HUES64 (cell line): ENCODE results near the gene RHOJ. TPM values are rescaled to one million over a fixed set of nuclear protein-coding genes. Genes with fewer than 3 reads are reported as not detected.
"Not testable (repeated sequence)": the region's sequence is repeated elsewhere in the genome, so short reads cannot be mapped to it uniquely, and the experiment has no call there.

Experiments
- H3K27ac ChIP-seq: 2 replicates; pipeline ENCODE4 v1.7.0; 2013; ENCODE audit warnings: low read depth, low read length, inconsistent platforms
- H3K27me3 ChIP-seq: 2 replicates; pipeline ENCODE4 v1.6.1; 2013; ENCODE audit warnings: mild to moderate bottlenecking, low read length; ENCODE audit not compliant: insufficient read depth
- H3K36me3 ChIP-seq: 2 replicates; pipeline ENCODE4 v1.6.1; 2013; ENCODE audit warnings: mild to moderate bottlenecking, low read length; ENCODE audit not compliant: insufficient read depth
- H3K4me1 ChIP-seq: 2 replicates; pipeline ENCODE4 v1.6.1; 2013; ENCODE audit warnings: mild to moderate bottlenecking, low read length, moderate library complexity; ENCODE audit not compliant: insufficient read depth
- H3K4me3 ChIP-seq: 2 replicates; pipeline ENCODE4 v1.5.1; 2013; ENCODE audit warnings: mild to moderate bottlenecking, low read length, moderate library complexity
- H3K9ac ChIP-seq: 2 replicates; pipeline ENCODE4 v1.6.1; 2013; ENCODE audit warnings: mild to moderate bottlenecking, low read depth, low read length
- H3K9me3 ChIP-seq: 2 replicates; pipeline ENCODE4 v1.6.1; 2013; ENCODE audit warnings: low read depth, low read length; ENCODE audit not compliant: insufficient read depth
- WGBS: fragments of 150-250, 120-280 bp; methylation state at CpG from one replicate; pipeline ENCODE4 v1.1.7; 2013; ENCODE audit warnings: missing lambda C conversion rate; 5-methylcytosine and 5-hydroxymethylcytosine counted together
- polyA plus RNA-seq, 2 experiments: library from polyadenylated mRNA; stranded (reverse); fragments of 50-300 nt; gene quantifications; one replicate each; pipeline ENCODE4 v1.2.3, GENCODE V29; 2013

Gene RHOJ
- polyA plus RNA-seq (2013, experiment 1 of 2) = 0.80 TPM
- 2.9 TPM for polyA plus RNA-seq (2013, experiment 2 of 2)

GRCh38 chr14:63204407-63205043, at the start of gene RHOJ:
Gene RHOJ, plus strand, starts transcription at chr14:63204443. Its CDS starts 427 bp downstream, at chr14:63204870.
- Histone ChIP-seq H3K9ac (peak within 1 kb of the TSS; percentile 33; the same call in 1 of the 2 replicates), H3K4me3 (peak within 1 kb of the TSS; percentile 9; the same call in 1 of the 2 replicates), H3K36me3 (no peaks in the 10 kb centered on the region), H3K27me3 (no peaks in the 10 kb centered on the region), H3K9me3 (no peaks in the 10 kb centered on the region), H3K4me1 (peaks cover 23% of the 10 kb centered on the region; the same call in 1 of the 2 replicates), H3K27ac (peak within 1 kb of the TSS; percentile 36)
- WGBS = 51% methylated on average over 16 of the region's 16 CpGs

DNA sequence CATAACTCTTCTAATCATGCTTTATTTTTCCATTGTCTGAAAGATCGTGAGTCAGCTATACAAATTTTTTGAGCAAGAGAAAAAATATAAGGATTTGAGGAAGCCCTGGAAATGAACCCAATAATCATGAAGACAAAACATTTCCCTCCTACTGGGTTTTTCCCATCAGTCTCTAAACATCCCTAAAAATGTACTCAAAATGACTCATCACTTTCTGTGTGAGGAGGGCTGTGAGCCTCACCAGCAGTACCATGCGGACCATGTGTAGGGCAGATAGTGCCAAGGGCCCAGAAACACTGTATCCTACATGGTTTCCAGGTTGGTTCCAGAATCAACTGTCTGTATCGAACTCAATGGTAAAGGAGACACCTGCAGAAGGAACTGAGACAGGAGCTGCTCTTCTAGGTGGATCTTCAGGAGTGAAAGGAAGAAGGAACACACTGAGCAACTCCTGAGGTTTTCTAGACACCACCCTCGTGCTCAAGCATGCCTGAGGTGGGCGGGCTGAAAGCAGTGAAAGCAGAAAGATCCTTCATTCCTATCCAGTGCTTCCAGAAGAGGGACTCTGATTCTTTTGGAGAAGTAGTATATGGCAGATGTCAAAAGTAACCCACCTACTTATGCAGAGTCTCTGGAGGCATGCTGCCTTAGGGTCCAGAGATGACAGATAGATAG, 48.6 kb upstream of the RHOJ start:
- Histone ChIP-seq H3K27me3 (no peaks in the 10 kb centered on the region), H3K4me3 (no peak overlapping the region), H3K4me1 (no peaks in the 10 kb centered on the region), H3K36me3 (no peaks in the 10 kb centered on the region), H3K9ac (no peak overlapping the region), H3K27ac (no peak overlapping the region), H3K9me3 (no peaks in the 10 kb centered on the region)
- WGBS = 86% methylated on average over 5 of the region's 5 CpGs

- 86% methylated on average over 2 of the region's 2 CpGs for WGBS
- Histone ChIP-seq H3K27me3 (no peaks in the 10 kb centered on the region), H3K27ac (no peak overlapping the region), H3K4me3 (no peak overlapping the region), H3K9ac (no peak overlapping the region), H3K9me3 (no peaks in the 10 kb centered on the region), H3K36me3 (no peaks in the 10 kb centered on the region), H3K4me1 (no peaks in the 10 kb centered on the region)
Observed at GRCh38 chr14:63157195-63157594, 47.0 kb upstream of the RHOJ start.

DNA sequence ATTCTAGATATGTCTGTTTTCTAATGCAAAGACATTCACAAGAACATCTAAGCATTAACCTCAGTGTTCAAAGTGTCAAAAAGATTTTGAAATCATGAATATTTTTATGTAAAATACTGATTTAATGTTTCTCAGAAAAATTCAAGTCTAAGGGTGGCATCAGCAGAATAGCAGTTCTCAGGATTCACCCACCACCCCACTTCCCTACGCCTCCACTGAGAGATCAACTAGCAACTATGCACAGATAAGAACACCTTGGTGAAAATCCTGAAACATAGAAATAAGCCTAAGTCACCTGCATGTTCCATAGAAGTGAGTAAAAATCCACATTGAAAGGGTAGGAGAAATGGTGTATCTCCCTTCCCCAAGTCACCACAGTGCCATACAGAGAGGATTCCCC, 40.9 kb upstream of the RHOJ start:
- 88% methylated on average over 1 of the region's 1 CpG for WGBS
- Histone ChIP-seq H3K9me3 (peaks cover 12% of the 10 kb centered on the region), H3K36me3 (no peaks in the 10 kb centered on the region), H3K27me3 (no peaks in the 10 kb centered on the region), H3K27ac (no peak overlapping the region), H3K9ac (no peak overlapping the region), H3K4me3 (no peak overlapping the region), H3K4me1 (no peaks in the 10 kb centered on the region)

DNA sequence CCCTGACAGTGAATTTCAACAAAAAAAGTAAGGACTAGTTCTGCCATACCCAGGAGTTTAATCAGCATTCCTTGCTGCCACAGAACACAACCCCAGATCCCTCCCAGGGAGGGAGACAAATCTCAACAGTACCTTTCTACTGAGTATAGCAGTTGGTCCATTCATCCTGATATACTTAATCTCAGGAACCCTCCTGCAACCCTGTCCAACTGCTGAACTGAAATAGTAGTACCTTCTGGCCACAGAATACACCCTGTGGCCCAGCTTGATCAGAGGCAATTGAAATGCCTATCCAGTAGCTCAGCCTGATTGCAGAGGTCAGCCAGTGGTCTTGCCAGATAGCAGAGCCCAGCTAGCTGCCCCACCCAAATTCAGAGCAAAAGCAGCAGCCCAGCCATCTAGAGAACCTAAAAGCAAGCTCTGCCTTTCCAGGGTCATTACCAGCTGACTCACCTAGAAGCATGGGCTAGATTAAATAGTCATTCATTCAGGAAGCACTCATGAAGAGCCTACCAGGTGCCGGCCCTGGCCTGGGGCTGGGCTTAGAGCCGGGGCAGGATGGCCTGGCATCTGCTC, 40.0 kb upstream of the RHOJ start:
- H3K9me3 ChIP-seq = peaks cover 17% of the 10 kb centered on the region
- WGBS = 96% methylated on average over 2 of the region's 2 CpGs
- no peak overlapping the region for H3K4me3 ChIP-seq
- no peaks in the 10 kb centered on the region for H3K36me3 ChIP-seq
- H3K9ac ChIP-seq = no peak overlapping the region
- H3K27me3 ChIP-seq = no peaks in the 10 kb centered on the region
- H3K27ac ChIP-seq = no peak overlapping the region
- H3K4me1 ChIP-seq = no peaks in the 10 kb centered on the region

DNA sequence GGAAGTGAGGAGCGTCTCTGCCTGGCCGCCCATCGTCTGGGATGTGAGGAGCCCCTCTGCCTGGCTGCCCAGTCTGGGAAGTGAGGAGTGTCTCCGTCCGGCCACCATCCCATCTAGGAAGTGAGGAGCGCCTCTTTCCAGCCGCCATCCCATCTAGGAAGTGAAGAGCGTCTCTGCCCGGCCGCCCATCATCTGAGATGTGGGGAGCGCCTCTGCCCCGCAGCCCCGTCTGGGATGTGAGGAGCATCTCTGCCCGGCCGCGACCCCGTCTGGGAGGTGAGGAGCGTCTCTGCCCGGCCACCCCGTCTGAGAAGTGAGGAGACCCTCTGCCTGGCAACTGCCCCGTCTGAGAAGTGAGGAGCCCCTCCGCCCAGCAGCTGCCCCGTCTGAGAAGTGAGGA, 39.0 kb upstream of the RHOJ start:
- H3K36me3 ChIP-seq, H3K27ac ChIP-seq: not testable (repeated sequence)
- 96% methylated on average over 18 of the region's 23 CpGs for WGBS

DNA sequence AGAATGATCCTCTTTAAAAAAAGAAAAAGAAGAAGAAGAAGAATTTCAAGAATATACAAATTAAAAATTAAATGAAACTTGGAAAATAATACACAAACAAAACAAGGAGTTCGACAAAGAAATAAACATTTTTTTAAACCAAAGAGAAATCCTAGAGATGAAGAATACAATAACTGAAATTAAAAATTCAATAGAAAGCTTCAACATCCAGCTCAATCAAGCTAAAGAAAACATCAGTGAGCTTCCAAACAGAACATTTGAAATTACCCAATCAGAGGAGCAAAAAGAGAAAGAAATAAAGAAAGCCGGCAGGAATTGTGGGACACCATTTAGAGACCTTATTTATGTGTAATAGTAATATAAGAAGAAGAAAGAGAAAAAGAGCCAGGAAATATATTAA, 37.2 kb upstream of the RHOJ start:
- H3K27ac ChIP-seq = no peak overlapping the region
- H3K9me3 ChIP-seq = peaks cover 21% of the 10 kb centered on the region
- H3K4me1 ChIP-seq = no peaks in the 10 kb centered on the region
- 100% methylated on average over 1 of the region's 2 CpGs for WGBS
- no peak overlapping the region for H3K9ac ChIP-seq
- H3K36me3 ChIP-seq = no peaks in the 10 kb centered on the region
- no peak overlapping the region for H3K4me3 ChIP-seq
- no peaks in the 10 kb centered on the region for H3K27me3 ChIP-seq

More for the DNA sequence above, 39.0 kb upstream of the RHOJ start:
- H3K9me3 ChIP-seq = peaks cover 21% of the 10 kb centered on the region
- H3K9ac ChIP-seq, H3K4me3 ChIP-seq, H3K27me3 ChIP-seq, H3K4me1 ChIP-seq: not testable (repeated sequence)

GRCh38 chr14:63174760-63175191, 29.5 kb upstream of the RHOJ start:
- H3K9ac ChIP-seq = no peak overlapping the region
- H3K36me3 ChIP-seq = no peaks in the 10 kb centered on the region
- no peaks in the 10 kb centered on the region for H3K9me3 ChIP-seq
- WGBS = 39% methylated on average over 2 of the region's 2 CpGs
- no peak overlapping the region for H3K4me3 ChIP-seq
- peaks cover 3% of the 10 kb centered on the region; the same call in 1 of the 2 replicates for H3K4me1 ChIP-seq
- H3K27me3 ChIP-seq = no peaks in the 10 kb centered on the region
- H3K27ac ChIP-seq = no peak overlapping the region

GRCh38 chr14:63175531-63175930, 28.7 kb upstream of the RHOJ start:
- Histone ChIP-seq H3K9ac (no peak overlapping the region), H3K27ac (no peak overlapping the region), H3K4me1 (peaks cover 3% of the 10 kb centered on the region; the same call in 1 of the 2 replicates), H3K27me3 (no peaks in the 10 kb centered on the region), H3K36me3 (no peaks in the 10 kb centered on the region), H3K4me3 (no peak overlapping the region), H3K9me3 (no peaks in the 10 kb centered on the region)
- 95% methylated on average over 2 of the region's 2 CpGs for WGBS

GRCh38 chr14:63178912-63179311, 25.3 kb upstream of the RHOJ start:
- Histone ChIP-seq H3K9me3 (no peaks in the 10 kb centered on the region), H3K27ac (no peak overlapping the region), H3K27me3 (no peaks in the 10 kb centered on the region), H3K36me3 (no peaks in the 10 kb centered on the region), H3K4me1 (peaks cover 3% of the 10 kb centered on the region; the same call in 1 of the 2 replicates), H3K4me3 (no peak overlapping the region), H3K9ac (no peak overlapping the region)
- WGBS = 84% methylated on average over 3 of the region's 3 CpGs

GRCh38 chr14:63179383-63179782, 24.9 kb upstream of the RHOJ start:
- Histone ChIP-seq H3K4me3 (no peak overlapping the region), H3K9ac (no peak overlapping the region), H3K4me1 (peaks cover 2% of the 10 kb centered on the region; the same call in 1 of the 2 replicates), H3K27me3 (no peaks in the 10 kb centered on the region), H3K36me3 (no peaks in the 10 kb centered on the region), H3K9me3 (no peaks in the 10 kb centered on the region), H3K27ac (no peak overlapping the region)
- WGBS = 96% methylated on average over 4 of the region's 4 CpGs
